Thoracic aorta (tissue), 2 donors: ENCODE measurements around the gene HARS1. TPM values are rescaled to one million over a fixed set of nuclear protein-coding genes. Genes with fewer than 3 reads are reported as not detected.
A peak's percentile ranks its signal among the peaks of the same experiment; 100 is the strongest.
"Not testable (repeated sequence)": the region's sequence is repeated elsewhere in the genome, so short reads cannot be mapped to it uniquely, and the experiment has no call there.

Experiments
- ATAC-seq: fragments of 150-250 bp; one replicate; pipeline ENCODE4 v1.8.0; 2017; ENCODE audit warnings: low read depth; ENCODE audit not compliant: insufficient number of reproducible peaks, low FRiP score
- DNase-seq: peaks from one replicate; pipeline ENCODE4 v3.0.0-alpha.2; 2020; ENCODE audit warnings: low spot score
- H3K27ac ChIP-seq, 2 donors: fragments of 200-600 bp; sonication (generic); 1 replicate in 1 of 2; 2 replicates in 1 of 2; pipeline ENCODE4 v1.5.1; 2016; ENCODE audit warnings: mild to moderate bottlenecking in 2 of 2, moderate library complexity in 2 of 2
- H3K27me3 ChIP-seq: fragments of 200-600 bp; sonication (generic); replicated peaks from 2 replicates; pipeline ENCODE4 v1.6.0; 2016; ENCODE audit warnings: mild to moderate bottlenecking; ENCODE audit not compliant: insufficient read depth
- H3K36me3 ChIP-seq: fragments of 200-600 bp; sonication (generic); one replicate; pipeline ENCODE4 v1.5.1; 2016
- H3K4me1 ChIP-seq, 2 donors: fragments of 200-600 bp; sonication (generic); 1 replicate in 1 of 2; 2 replicates in 1 of 2; pipeline versions ENCODE4 v1.5.1 to v1.6.0; 2016; ENCODE audit warnings: low read depth in 2 of 2, mild to moderate bottlenecking in 1 of 2; ENCODE audit not compliant: control insufficient read depth in 1 of 2
- H3K4me3 ChIP-seq: fragments of 200-600 bp; sonication (generic); 2 replicates; pipeline ENCODE4 v1.5.1; 2016; ENCODE audit warnings: mild to moderate bottlenecking
- H3K9me3 ChIP-seq: fragments of 200-600 bp; sonication (generic); 2 replicates; pipeline ENCODE4 v1.5.1; 2016
- CTCF ChIP-seq: fragments of 200-600 bp; sonication (generic); IDR thresholded peaks from one replicate; pipeline ENCODE4 v1.5.1; 2019; ENCODE audit warnings: antibody characterized with exemption
- total RNA-seq, 2 donors: library from RNA; depleted of rRNA; stranded (reverse); fragments of >200 nt; gene quantifications; one replicate each; pipeline versions ENCODE4 v1.1.0 to v1.2.3, GENCODE V29; 2016

HARS1 gene
- total RNA-seq, 2 donors from 2014 or later, result 46.4 to 68.2 TPM

- H3K36me3 ChIP-seq, result peaks cover 7% of the 10 kb centered on the region
- ATAC-seq, result no peak
- DNase-seq, result no peak
- TF ChIP-seq CTCF, result no peak
- H3K9me3 ChIP-seq, result no peaks in the 10 kb centered on the region
- no peak overlapping the region for H3K27ac ChIP-seq
- peaks cover 8 to 20% of the 10 kb centered on the region in 2 donors for H3K4me1 ChIP-seq
- no peaks in the 10 kb centered on the region for H3K27me3 ChIP-seq
- H3K4me3 ChIP-seq, result no peak overlapping the region
These were observed 48.5 kb downstream of the HARS1 start for GRCh38 chr5:140642718-140643117.

GRCh38 chr5:140641716-140642115 lies 49.5 kb downstream of the HARS1 start:
- Histone ChIP-seq H3K4me1 (peaks cover 6 to 17% of the 10 kb centered on the region in 2 donors), H3K36me3 (peaks cover 7% of the 10 kb centered on the region), H3K27ac (no peak overlapping the region), H3K27me3 (no peaks in the 10 kb centered on the region), H3K9me3 (no peaks in the 10 kb centered on the region), H3K4me3 (no peak overlapping the region)
- no peak for TF ChIP-seq CTCF
- ATAC-seq, result no peak
- no peak for DNase-seq

- DNase-seq (peak; percentile 90), ATAC-seq (peak; percentile 92)
- no peaks in the 10 kb centered on the region for H3K27me3 ChIP-seq
- H3K36me3 ChIP-seq, result no peaks in the 10 kb centered on the region
- H3K4me3 ChIP-seq, result peak within 1 kb of the TSS; percentile 88
- TF ChIP-seq CTCF, result peak; percentile 61
- H3K27ac ChIP-seq, result peak within 1 kb of the TSS; percentile 72 to 81
- H3K9me3 ChIP-seq, result no peaks in the 10 kb centered on the region
- peaks cover 0 to 10% of the 10 kb centered on the region in 2 donors for H3K4me1 ChIP-seq
These were observed 51.8 kb downstream of the HARS1 start, which contains the start of gene TMCO6 for GRCh38 chr5:140639148-140639981. TMCO6 (plus strand) TSS chr5:140639451; CDS start chr5:140639528, 77 bp downstream.

- Histone ChIP-seq H3K4me3 (peak overlapping the region; percentile 88), H3K27ac (peak overlapping the region; percentile 72 to 81)
- ATAC-seq, H3K4me1 ChIP-seq, H3K36me3 ChIP-seq, DNase-seq, H3K27me3 ChIP-seq, H3K9me3 ChIP-seq: not testable (repeated sequence)
These were observed 52.3 kb downstream of the HARS1 start for GRCh38 chr5:140638898-140639147.

- no peaks in the 10 kb centered on the region for H3K9me3 ChIP-seq
- DNase-seq, result no peak
- peaks cover 4 to 18% of the 10 kb centered on the region in 2 donors for H3K4me1 ChIP-seq
- no peak overlapping the region for H3K4me3 ChIP-seq
- no peak for TF ChIP-seq CTCF
- no peak for ATAC-seq
- no peaks in the 10 kb centered on the region for H3K36me3 ChIP-seq
- no peak overlapping the region for H3K27ac ChIP-seq
- no peaks in the 10 kb centered on the region for H3K27me3 ChIP-seq
These were observed 53.6 kb downstream of the HARS1 start for GRCh38 chr5:140637371-140638100.
